IMR-90 (cell line): ENCODE data around the gene PITHD1. TPM values are rescaled to one million over a fixed set of nuclear protein-coding genes. Genes with fewer than 3 reads are reported as not detected.

Experiments used
- ATAC-seq: fragments of 200-7000 bp; cut with Tn5 transposase; 2 replicates; pipeline ENCODE4 v1.9.1; 2020; ENCODE audit warnings: low read depth, mild to moderate bottlenecking, moderate library complexity
- Bru-seq: library from RNA; stranded (reverse); fragments of 400-500 nt; gene quantifications from one replicate; lab custom pipeline; 2021; lab: Mats Ljungman, UMichigan
- BruChase-seq, 2 experiments: library from RNA; stranded (reverse); fragments of 400-500 nt; gene quantifications; one replicate each; lab custom pipeline; 2021; lab: Mats Ljungman, UMichigan
- BruUV-seq: library from RNA; stranded (reverse); fragments of 400-500 nt; replicated peaks from 2 replicates; lab custom pipeline; 2021; lab: Mats Ljungman, UMichigan
- CTCF ChIA-PET: fragments of 300-600 bp; formaldehyde crosslinking; extraction: SDS; loops from one replicate; lab custom pipeline; 2021; ENCODE audit warnings: antibody characterized with exemption; lab: Yijun Ruan, JAX
- POLR2A ChIA-PET: fragments of 300-600 bp; sonication (Branson Sonifier 250); formaldehyde crosslinking; loops from one replicate; lab custom pipeline; 2022; ENCODE audit warnings: antibody characterized with exemption; ENCODE audit not compliant: unreplicated experiment; lab: Charles Lee
- DNase-seq: peaks from one replicate; pipeline ENCODE4 v3.0.0; 2013
- H2AFZ ChIP-seq: replicated peaks from 2 replicates; pipeline ENCODE3; 2013; ENCODE audit warnings: low read length, mild to moderate bottlenecking; ENCODE audit not compliant: poor library complexity
- H2AK5ac ChIP-seq: 2 replicates; pipeline ENCODE4 v1.6.1; 2013; ENCODE audit warnings: low read depth, low read length, inconsistent platforms
- H2AK9ac ChIP-seq: replicated peaks from 2 replicates; pipeline ENCODE3; 2013; ENCODE audit warnings: mild to moderate bottlenecking, low read depth, low read length, moderate library complexity; ENCODE audit not compliant: poor library complexity
- H2BK120ac ChIP-seq: 2 replicates; pipeline ENCODE4 v1.6.1; 2013; ENCODE audit warnings: low read depth, low read length, inconsistent platforms
- H2BK15ac ChIP-seq: 3 replicates; pipeline ENCODE4 v1.6.1; 2013; ENCODE audit warnings: low read depth, low read length, inconsistent platforms
- H2BK20ac ChIP-seq: 2 replicates; pipeline ENCODE4 v1.6.1; 2013; ENCODE audit warnings: low read depth, mild to moderate bottlenecking, inconsistent platforms, low read length, moderate library complexity
- H2BK5ac ChIP-seq: 2 replicates; pipeline ENCODE4 v1.6.1; 2013; ENCODE audit warnings: mild to moderate bottlenecking, low read depth, low read length, inconsistent platforms; ENCODE audit not compliant: poor library complexity, severe bottlenecking
- H3K14ac ChIP-seq: replicated peaks from 2 replicates; pipeline ENCODE4 v1.6.1; 2013; ENCODE audit warnings: low read depth, low read length, inconsistent platforms
- H3K18ac ChIP-seq: 2 replicates; pipeline ENCODE4 v1.6.1; 2013; ENCODE audit warnings: low read depth, low read length, control low read depth
- H3K23ac ChIP-seq: 2 replicates; pipeline ENCODE4 v1.6.1; 2013; ENCODE audit warnings: low read depth, low read length, inconsistent platforms
- H3K27ac ChIP-seq: 2 replicates; pipeline ENCODE4 v1.5.1; 2013; ENCODE audit warnings: mild to moderate bottlenecking, control low read depth, low read length; ENCODE audit not compliant: insufficient read depth
- H3K27me3 ChIP-seq: 2 replicates; pipeline ENCODE4 v1.6.1; 2013; ENCODE audit warnings: low read length; ENCODE audit not compliant: control insufficient read depth, insufficient read depth
- H3K36me3 ChIP-seq: 2 replicates; pipeline ENCODE4 v1.6.1; 2013; ENCODE audit warnings: low read length, mixed read lengths; ENCODE audit not compliant: control insufficient read depth, insufficient read depth
- H3K4ac ChIP-seq: 2 replicates; pipeline ENCODE4 v1.6.1; 2013; ENCODE audit warnings: low read depth, low read length, inconsistent platforms
- H3K4me1 ChIP-seq: 2 replicates; pipeline ENCODE4 v1.6.1; 2013; ENCODE audit warnings: low read length, mixed read lengths; ENCODE audit not compliant: control insufficient read depth, insufficient read depth
- H3K4me2 ChIP-seq: 2 replicates; pipeline ENCODE4 v1.6.1; 2013; ENCODE audit warnings: low read depth, mild to moderate bottlenecking, control low read depth, low read length, moderate library complexity
- H3K4me3 ChIP-seq: 2 replicates; pipeline ENCODE4 v1.5.1; 2013; ENCODE audit warnings: low read depth, mild to moderate bottlenecking, control low read depth, low read length, moderate library complexity; ENCODE audit not compliant: insufficient read depth
- H3K56ac ChIP-seq: 2 replicates; pipeline ENCODE4 v1.6.1; 2013; ENCODE audit warnings: low read length, inconsistent platforms; ENCODE audit not compliant: insufficient read depth; ENCODE audit errors: extremely low read depth
- H3K79me1 ChIP-seq, 2 experiments: 2 replicates each; pipeline ENCODE4 v1.6.1; 2013; ENCODE audit warnings: low read length in 2 of 2, inconsistent platforms in 1 of 2, low read depth in 1 of 2
- H3K9ac ChIP-seq: 2 replicates; pipeline ENCODE4 v1.6.1; 2013; ENCODE audit warnings: low read depth, low read length, control low read depth
- H3K9me1 ChIP-seq: 2 replicates; pipeline ENCODE4 v1.6.1; 2013; ENCODE audit warnings: low read length, inconsistent platforms; ENCODE audit not compliant: insufficient read depth
- H3K9me3 ChIP-seq: 2 replicates; pipeline ENCODE4 v1.6.1; 2013; ENCODE audit warnings: low read length; ENCODE audit not compliant: control insufficient read depth, insufficient read depth
- H4K20me1 ChIP-seq: 2 replicates; pipeline ENCODE4 v1.6.1; 2013; ENCODE audit warnings: low read length, inconsistent platforms; ENCODE audit not compliant: insufficient read depth
- H4K5ac ChIP-seq: 2 replicates; pipeline ENCODE4 v1.6.1; 2013; ENCODE audit warnings: mild to moderate bottlenecking, low read depth, low read length, control low read depth
- H4K8ac ChIP-seq, 2 experiments: 2 replicates each; pipeline ENCODE4 v1.6.1; 2013; ENCODE audit warnings: low read depth in 2 of 2, low read length in 2 of 2, control low read depth in 1 of 2, inconsistent platforms in 1 of 2
- H4K91ac ChIP-seq: 2 replicates; pipeline ENCODE4 v1.6.1; 2013; ENCODE audit warnings: low read depth, low read length, inconsistent platforms; ENCODE audit not compliant: insufficient read depth
- CEBPB ChIP-seq: IDR thresholded peaks from 2 replicates; pipeline ENCODE4 v1.6.1; 2012; ENCODE audit warnings: low read depth, low read length, improper control_type of control experiment
- FOS ChIP-seq: fragments of 150-350 bp; IDR thresholded peaks from 2 replicates; pipeline ENCODE4 v1.6.1; 2016; ENCODE audit warnings: low read depth, low read length
- MAFK ChIP-seq: IDR thresholded peaks from 2 replicates; pipeline ENCODE4 v1.6.1; 2012; ENCODE audit warnings: low read depth, low read length, improper control_type of control experiment
- MAZ ChIP-seq: IDR thresholded peaks from 2 replicates; pipeline ENCODE4 v1.6.1; 2012; ENCODE audit warnings: low read depth, mild to moderate bottlenecking, low read length, improper control_type of control experiment, moderate library complexity, borderline replicate concordance
- MXI1 ChIP-seq: IDR thresholded peaks from 2 replicates; pipeline ENCODE4 v1.6.1; 2012; ENCODE audit warnings: low read depth, mild to moderate bottlenecking, low read length, moderate library complexity, borderline replicate concordance
- POLR2A ChIP-seq: IDR thresholded peaks from 2 replicates; pipeline ENCODE4 v1.6.1; 2012; ENCODE audit warnings: mild to moderate bottlenecking, low read depth, low read length
- WGBS, 2 experiments: methylation state at CpG; one replicate each; pipeline versions ENCODE4 v1.1.5 to v1.1.7; 2013; ENCODE audit warnings: missing lambda C conversion rate in 2 of 2; ENCODE audit not compliant: insufficient read length in 1 of 2; ENCODE audit errors: extremely low coverage in 2 of 2; 5-methylcytosine and 5-hydroxymethylcytosine counted together
- dilution Hi-C: fragments of 300-500 bp; cut with HindIII; formaldehyde crosslinking; loops from one replicate; pipeline ENCODE4 v1.14.3; 2018; ENCODE audit warnings: low sequenced_read_pairs; ENCODE audit not compliant: unreplicated experiment
- in situ Hi-C: fragments of 300-500 bp; cut with MboI; formaldehyde crosslinking; loops from 3 replicates; pipeline ENCODE4 v1.14.3; 2019; ENCODE audit warnings: low sequenced_read_pairs, inconsistent platforms, mixed read lengths
- intact Hi-C: fragments of 100-400 bp; cut with micrococcal nuclease; formaldehyde crosslinking; loops from 2 replicates; pipeline ENCODE4 v1.10.0; 2022
- long read RNA-seq: library from polyadenylated mRNA; unstranded; transcript quantifications from one replicate; pipeline ENCODE4 v2.0.0, GENCODE V29; 2021; ENCODE audit not compliant: unreplicated experiment
- polyA plus RNA-seq, 3 experiments: library from polyadenylated mRNA; depleted of rRNA; stranded (reverse); fragments of >200 nt; gene quantifications; 2 replicates each; pipeline ENCODE4 v1.2.3, GENCODE V29; 2012; ENCODE audit warnings: low replicate concordance in 1 of 3
- total RNA-seq: library from RNA; depleted of rRNA; stranded (reverse); fragments of >200 nt; gene quantifications from 2 replicates; pipeline ENCODE4 v1.2.3, GENCODE V29; 2012; rRNA removed

PITHD1 gene, protein sequence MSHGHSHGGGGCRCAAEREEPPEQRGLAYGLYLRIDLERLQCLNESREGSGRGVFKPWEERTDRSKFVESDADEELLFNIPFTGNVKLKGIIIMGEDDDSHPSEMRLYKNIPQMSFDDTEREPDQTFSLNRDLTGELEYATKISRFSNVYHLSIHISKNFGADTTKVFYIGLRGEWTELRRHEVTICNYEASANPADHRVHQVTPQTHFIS
- 23.8 and 34.2 TPM in 2 replicates for total RNA-seq
- polyA plus RNA-seq (2012; rRNA removed), result 31.8 and 32.0 TPM in 2 replicates
- 18.3 and 34.6 TPM in 2 replicates for polyA plus RNA-seq (2012; cell fraction: cytosol; rRNA removed)
- polyA plus RNA-seq (2012; cell fraction: nucleus; rRNA removed; ENCODE audit: low replicate concordance), result 10.8 and 29.0 TPM in 2 replicates
- Bru-seq, nascent RNA, result percentile 74 among the genes with signal in this experiment
- percentile 82 among the genes with signal in this experiment for BruChase-seq, experiment 1, labeled RNA remaining after a 6-hour chase
- percentile 76 among the genes with signal in this experiment for BruChase-seq, experiment 2, labeled RNA remaining after a 2-hour chase
- long read RNA-seq, transcript PITHD1-201 (6 exons, 1,603 nt), result major isoform, 29 of 47 reads
- long read RNA-seq, partial matches to known transcripts, result 2 of 47 reads
- long read RNA-seq, other reads (novel, unspliced or antisense), result 16 of 47 reads

DNA sequence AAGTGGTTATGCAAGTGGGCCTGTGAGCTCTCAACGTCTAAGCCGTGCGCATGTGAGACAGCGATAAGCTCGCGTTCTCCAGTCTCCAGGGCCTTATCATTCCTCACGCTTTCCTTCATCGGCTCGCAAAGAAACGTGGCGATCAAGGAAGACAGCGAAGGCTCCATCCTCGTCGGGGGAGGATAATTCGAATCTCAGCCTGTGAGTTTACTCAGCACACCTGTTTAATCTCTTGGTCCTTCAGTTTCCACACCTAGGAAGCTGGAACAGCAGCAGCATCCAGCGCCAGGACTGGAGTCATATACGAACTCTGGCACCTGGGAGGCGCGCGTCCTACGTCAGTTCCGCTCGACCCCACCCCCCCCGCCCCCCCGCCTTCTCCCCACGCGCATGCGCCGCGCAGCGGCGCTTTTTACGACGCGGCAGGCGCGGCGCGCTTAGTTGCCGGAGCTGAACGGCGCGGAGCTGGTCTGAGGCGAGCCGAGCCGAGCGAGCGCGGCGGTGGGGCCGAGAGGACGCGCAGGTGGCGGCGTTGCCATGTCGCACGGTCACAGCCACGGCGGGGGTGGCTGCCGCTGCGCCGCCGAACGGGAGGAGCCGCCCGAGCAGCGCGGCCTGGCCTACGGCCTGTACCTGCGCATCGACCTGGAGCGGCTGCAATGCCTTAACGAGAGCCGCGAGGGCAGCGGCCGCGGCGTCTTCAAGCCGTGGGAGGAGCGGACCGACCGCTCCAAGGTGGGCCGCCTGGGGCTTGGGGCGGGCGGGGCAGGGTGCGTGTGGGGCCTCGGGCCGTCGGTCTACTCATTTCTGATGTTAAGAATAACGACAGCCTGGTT is at the start of gene PITHD1:
TSS of gene PITHD1 (plus strand) at position 440 of the 836 bp plus-strand sequence. CDS start at position 538, 98 bp downstream.
- Histone ChIP-seq H3K4me3 (peak within 1 kb of the TSS; percentile 97), H2BK15ac (no peak within 1 kb of the TSS), H3K23ac (peak within 1 kb of the TSS; percentile 90), H3K79me1 (peaks cover 33 to 45% of the 10 kb centered on the region in 2 experiments), H3K9me3 (no peaks in the 10 kb centered on the region), H3K9me1 (peaks cover 9% of the 10 kb centered on the region; the same call in 1 of the 2 replicates), H3K4me1 (peaks cover 7% of the 10 kb centered on the region; the same call in 1 of the 2 replicates), H2BK20ac (no peak within 1 kb of the TSS), H3K14ac (peak within 1 kb of the TSS; percentile 93), H4K91ac (peak within 1 kb of the TSS; percentile 70), H2BK5ac (peak within 1 kb of the TSS; percentile 89), H2AK9ac (peak within 1 kb of the TSS; percentile 89), H3K27me3 (no peaks in the 10 kb centered on the region), H3K9ac (peak within 1 kb of the TSS; percentile 96), H3K27ac (peak within 1 kb of the TSS; percentile 83), H2AFZ (peak within 1 kb of the TSS; percentile 93), H3K4me2 (peak within 1 kb of the TSS; percentile 100), H3K56ac (peak within 1 kb of the TSS; percentile 76), H4K5ac (peak within 1 kb of the TSS; percentile 97), H3K18ac (peak within 1 kb of the TSS; percentile 96), H2AK5ac (peak within 1 kb of the TSS; percentile 82), H3K36me3 (no peaks in the 10 kb centered on the region), H4K8ac (peak within 1 kb of the TSS; percentile 74 to 99), H3K4ac (peak within 1 kb of the TSS; percentile 96), H4K20me1 (peaks cover 15% of the 10 kb centered on the region; the same call in 1 of the 2 replicates), H2BK120ac (peak within 1 kb of the TSS; percentile 45; the same call in 1 of the 2 replicates)
- WGBS, 2 experiments, result 0% methylated on average over 42 of the region's 91 CpGs; no CpG with 5 or more reads in 1 of the 2 experiments
- peak; percentile 79 for DNase-seq
- ChIA-PET CTCF (interaction anchor here (0.5 to 1.1 kb wide), 2 partner anchors 14 to 698 kb away, joined by 3 to 4 read pairs; no protein-coding TSS in a partner anchor), POLR2A (interaction anchor here (0.6 kb wide), 1 partner anchor 165 kb away, joined by 3 read pairs; no protein-coding TSS in a partner anchor)
- dilution Hi-C loops (no loop called here), in situ Hi-C loops (no loop called here), intact Hi-C loops (no loop called here)
- BruUV-seq, result no TSS peak
- TF ChIP-seq MAFK (no peak), MXI1 (peak; percentile 73), FOS (no peak), POLR2A (peak; percentile 89), CEBPB (peak; percentile 72; the same call in 1 of the 2 replicates), MAZ (peak; percentile 14; the same call in 1 of the 2 replicates)
- ATAC-seq, result peak; percentile 89
